ENCODE data around the gene RLF.

The RLF gene

DNA sequence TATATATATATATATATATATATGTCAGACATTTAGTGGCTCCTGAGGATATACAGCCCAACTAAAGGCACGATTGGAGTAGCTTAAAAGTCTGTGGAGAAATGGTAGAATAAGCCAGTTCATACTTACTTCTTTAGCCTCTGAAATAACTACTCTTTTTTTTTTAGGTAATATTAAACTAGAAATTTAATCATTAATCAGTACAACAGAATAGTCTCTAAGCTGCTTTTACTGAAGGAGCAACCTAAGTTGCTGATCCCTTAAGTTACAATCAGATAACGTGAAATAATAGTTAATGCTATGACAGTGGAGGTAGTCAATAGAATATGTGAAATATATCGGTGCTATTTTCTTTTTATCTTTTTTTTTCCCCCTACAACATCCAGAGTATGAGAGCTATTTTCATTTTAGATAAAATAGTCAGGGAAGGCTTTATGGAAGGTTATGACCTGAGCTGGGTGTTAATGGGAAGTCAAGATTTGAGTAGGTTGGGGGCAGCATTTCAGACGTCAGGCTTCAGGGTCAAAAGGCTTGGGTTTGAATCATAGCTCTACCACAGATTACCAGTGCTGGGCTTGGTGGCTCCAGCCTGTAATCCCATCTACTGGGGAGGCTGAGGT is 112.5 kb downstream of the RLF start:
- DNase-seq (ENCODE audit: low spot score) = no peak

DNA sequence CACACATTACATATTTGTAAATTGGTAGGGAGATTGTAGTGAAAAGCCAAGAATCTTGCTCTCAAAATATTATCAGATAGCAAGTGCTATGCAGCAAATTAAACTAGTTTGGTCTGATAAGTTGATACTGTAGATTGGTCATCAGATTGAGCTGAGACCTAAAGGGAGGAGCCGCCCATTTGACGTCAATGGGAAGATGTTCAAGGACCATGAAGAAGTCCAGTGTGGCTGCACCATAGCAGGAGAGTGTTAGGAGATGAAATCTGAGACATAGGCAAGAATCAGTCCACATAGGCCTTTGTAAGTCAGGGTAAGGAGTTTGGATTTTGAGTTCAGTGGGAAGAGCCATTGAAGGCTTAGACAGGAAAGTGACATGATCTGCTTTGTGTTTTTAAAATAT is 113.1 kb downstream of the RLF start:
- no peak for DNase-seq (ENCODE audit: low spot score)

- DNase-seq (ENCODE audit: low spot score) = no peak
Observed at GRCh38 chr1:40276122-40276521, 114.9 kb downstream of the RLF start.

DNA sequence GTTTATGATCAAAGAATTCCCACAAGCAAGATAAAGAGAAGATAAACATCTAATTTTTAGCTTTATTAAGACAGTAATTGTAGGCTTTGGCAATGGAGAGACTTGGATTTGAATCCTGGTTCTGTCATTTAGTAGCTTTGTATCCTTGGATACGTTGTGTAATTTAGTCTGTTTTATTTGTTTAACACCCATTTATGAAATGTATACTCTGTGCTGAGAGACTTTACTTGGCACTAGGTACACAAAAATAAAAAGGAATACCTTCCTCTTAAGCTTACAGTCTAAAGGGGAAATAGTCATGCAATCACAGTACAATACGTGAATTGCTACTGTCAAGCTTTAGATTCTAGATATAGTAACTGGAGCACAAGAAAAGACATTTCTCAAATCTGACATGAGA is 120.7 kb downstream of the RLF start:
- no peak for DNase-seq (ENCODE audit: low spot score)
